HG02884 (cell line): ENCODE measurements around the gene CD79B.

ENCODE experiments used
- ATAC-seq: cut with Tn5 transposase; IDR thresholded peaks from one replicate; pipeline ENCODE4 v1.9.1; 2021; ENCODE audit warnings: mild to moderate bottlenecking, moderate library complexity; ENCODE audit not compliant: unreplicated experiment

Gene CD79B

GRCh38 chr17:63954402-63955063 is 22.4 kb upstream of the CD79B start:
- ATAC-seq: no peak

GRCh38 chr17:63950940-63951907 is 19.1 kb upstream of the CD79B start:
- no peak for ATAC-seq

- no peak for ATAC-seq
Observed at GRCh38 chr17:63949576-63950250, 17.6 kb upstream of the CD79B start.

- ATAC-seq: no peak
Observed at GRCh38 chr17:63948521-63948920, 16.4 kb upstream of the CD79B start.

- ATAC-seq: no peak
Observed at GRCh38 chr17:63947711-63948330, 15.7 kb upstream of the CD79B start.

- no peak for ATAC-seq
Observed at GRCh38 chr17:63946440-63947363, 14.6 kb upstream of the CD79B start.

- no peak for ATAC-seq
Observed at GRCh38 chr17:63945784-63946439, 13.8 kb upstream of the CD79B start.

GRCh38 chr17:63944736-63945499 is 12.8 kb upstream of the CD79B start:
- no peak for ATAC-seq

GRCh38 chr17:63943745-63944144 is 11.6 kb upstream of the CD79B start:
- ATAC-seq: no peak

GRCh38 chr17:63942309-63942985 is 10.3 kb upstream of the CD79B start:
- ATAC-seq: no peak

GRCh38 chr17:63941751-63942150 is 9.6 kb upstream of the CD79B start:
- ATAC-seq: no peak

GRCh38 chr17:63941162-63941561 is 9.0 kb upstream of the CD79B start:
- no peak for ATAC-seq

- no peak for ATAC-seq
Observed at GRCh38 chr17:63940584-63940983, 8.5 kb upstream of the CD79B start.

GRCh38 chr17:63939884-63940283 is 7.8 kb upstream of the CD79B start:
- no peak for ATAC-seq

GRCh38 chr17:63939401-63939800 is 7.3 kb upstream of the CD79B start:
- no peak for ATAC-seq

- no peak for ATAC-seq
Observed at GRCh38 chr17:63937920-63938319, 5.8 kb upstream of the CD79B start.

GRCh38 chr17:63937319-63937718 is 5.2 kb upstream of the CD79B start:
- ATAC-seq: no peak
